HG03108 (cell line): ENCODE results near the gene SLC35C1.
"Not testable (repeated sequence)": the region's sequence is repeated elsewhere in the genome, so short reads cannot be mapped to it uniquely, and the experiment has no call there.

Experiments
- ATAC-seq: cut with Tn5 transposase; IDR thresholded peaks from one replicate; pipeline ENCODE4 v1.9.1; 2021; ENCODE audit warnings: moderate library complexity; ENCODE audit not compliant: unreplicated experiment

The SLC35C1 gene

GRCh38 chr11:45809456-45810395 is 4.8 kb downstream of the SLC35C1 start:
- no peak for ATAC-seq

DNA sequence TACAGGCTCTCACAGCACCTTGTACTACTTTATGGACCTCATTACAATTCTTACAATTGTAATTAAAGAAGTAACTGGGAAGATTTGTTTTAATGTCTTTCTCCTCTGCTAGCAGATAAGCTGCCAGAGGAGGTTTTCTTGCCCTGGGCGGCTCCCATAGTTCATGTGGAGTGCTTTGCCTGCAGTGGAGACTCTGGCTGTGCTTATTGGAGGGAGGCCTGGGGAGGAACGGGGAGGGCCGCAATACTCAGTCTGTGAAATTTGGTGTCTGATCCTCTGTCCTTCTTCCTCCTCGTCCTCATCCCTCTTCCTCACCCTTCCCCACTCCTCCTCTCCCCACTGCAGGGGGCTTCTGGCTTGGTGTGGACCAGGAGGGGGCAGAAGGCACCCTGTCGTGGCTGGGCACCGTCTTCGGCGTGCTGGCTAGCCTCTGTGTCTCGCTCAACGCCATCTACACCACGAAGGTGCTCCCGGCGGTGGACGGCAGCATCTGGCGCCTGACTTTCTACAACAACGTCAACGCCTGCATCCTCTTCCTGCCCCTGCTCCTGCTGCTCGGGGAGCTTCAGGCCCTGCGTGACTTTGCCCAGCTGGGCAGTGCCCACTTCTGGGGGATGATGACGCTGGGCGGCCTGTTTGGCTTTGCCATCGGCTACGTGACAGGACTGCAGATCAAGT is 5.6 kb downstream of the SLC35C1 start:
- ATAC-seq, result no peak

GRCh38 chr11:45811109-45811435 is 6.1 kb downstream of the SLC35C1 start:
- no peak for ATAC-seq

- ATAC-seq, result no peak
These were observed 6.8 kb downstream of the SLC35C1 start for GRCh38 chr11:45811571-45812290.

- ATAC-seq, result no peak
These were observed 7.9 kb downstream of the SLC35C1 start for GRCh38 chr11:45812581-45813548.

DNA sequence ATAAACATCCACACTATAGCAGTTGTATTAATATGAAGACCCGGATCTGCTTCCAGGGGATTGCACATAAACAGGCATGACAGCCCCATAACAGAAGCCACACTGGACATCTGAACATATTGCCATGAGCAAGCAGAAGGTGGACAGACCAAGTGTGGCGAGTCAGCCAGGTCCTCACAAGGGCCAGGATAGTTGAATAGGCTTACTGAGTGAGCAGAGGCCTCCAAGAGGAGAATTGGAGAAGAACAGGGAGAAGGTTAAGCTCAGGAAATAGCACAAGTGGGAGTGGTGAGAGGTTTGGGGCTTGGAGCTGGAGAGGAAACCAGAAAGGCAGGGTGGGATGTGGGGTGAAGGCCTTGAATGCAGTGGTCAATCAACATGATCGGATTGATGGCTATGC is 10.8 kb downstream of the SLC35C1 start:
- no peak for ATAC-seq

GRCh38 chr11:45816614-45817013 is 11.7 kb downstream of the SLC35C1 start:
- no peak for ATAC-seq

- peak; percentile 79 for ATAC-seq
These were observed 12.2 kb downstream of the SLC35C1 start for GRCh38 chr11:45817191-45817590.

- no peak for ATAC-seq
These were observed 14.1 kb downstream of the SLC35C1 start for GRCh38 chr11:45818961-45819605.

DNA sequence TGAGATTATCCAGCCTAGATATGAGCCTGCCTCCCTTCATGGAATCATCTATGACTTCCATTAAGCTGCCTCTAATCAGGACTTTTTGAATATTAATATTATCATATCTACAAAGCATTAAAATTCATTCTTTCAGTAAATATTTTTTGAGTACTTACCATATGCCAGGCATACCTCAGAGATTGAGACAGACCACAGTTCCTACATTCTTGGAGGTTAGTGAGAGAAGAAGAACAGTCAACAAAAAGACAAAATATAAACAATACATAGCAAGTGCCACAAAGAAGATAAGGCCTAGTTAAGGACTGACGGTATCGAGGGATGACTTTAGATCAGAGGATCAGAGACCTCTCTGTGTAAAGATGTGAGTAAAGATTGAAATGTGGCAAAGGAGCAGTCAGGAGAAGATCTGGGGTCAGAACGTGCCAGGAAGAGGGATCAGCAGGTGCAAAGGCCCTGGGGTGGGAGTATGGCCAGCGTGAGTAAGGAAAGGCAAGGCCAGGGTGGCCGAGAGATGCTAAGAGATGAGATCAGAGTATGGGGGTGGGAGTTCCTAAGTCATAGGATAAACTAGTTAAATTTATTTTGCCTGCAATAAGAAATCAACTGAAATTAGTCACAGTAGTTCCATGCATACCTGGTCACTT is 15.4 kb downstream of the SLC35C1 start:
- no peak for ATAC-seq

GRCh38 chr11:45826492-45826891 is 21.5 kb downstream of the SLC35C1 start:
- not testable (repeated sequence) for ATAC-seq

DNA sequence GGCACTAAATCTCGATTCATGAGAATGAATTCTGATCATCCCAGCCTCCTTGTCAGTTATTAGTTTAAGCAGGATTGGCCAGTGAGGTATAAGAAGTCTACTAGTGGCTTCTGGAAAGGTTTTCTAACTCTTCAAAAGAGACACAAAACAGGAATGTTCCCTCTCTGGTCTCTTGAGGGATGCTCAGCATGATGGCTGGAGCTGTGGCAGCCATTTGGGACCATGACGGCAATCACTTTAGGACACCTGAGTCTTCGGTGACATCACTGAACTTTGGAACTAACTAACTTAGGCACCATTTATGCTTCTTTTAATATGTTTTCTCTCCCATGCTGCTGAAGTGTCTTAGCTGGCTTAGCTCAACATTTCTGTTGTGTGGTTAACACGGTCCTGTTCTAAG is 22.2 kb downstream of the SLC35C1 start:
- no peak for ATAC-seq

- no peak for ATAC-seq
These were observed 24.0 kb downstream of the SLC35C1 start for GRCh38 chr11:45828996-45829395.

- ATAC-seq, result no peak
These were observed 25.6 kb downstream of the SLC35C1 start for GRCh38 chr11:45830596-45830995.

- no peak for ATAC-seq
These were observed 28.0 kb downstream of the SLC35C1 start for GRCh38 chr11:45832811-45833441.

- ATAC-seq, result no peak
These were observed 28.8 kb downstream of the SLC35C1 start for GRCh38 chr11:45833761-45834160.

DNA sequence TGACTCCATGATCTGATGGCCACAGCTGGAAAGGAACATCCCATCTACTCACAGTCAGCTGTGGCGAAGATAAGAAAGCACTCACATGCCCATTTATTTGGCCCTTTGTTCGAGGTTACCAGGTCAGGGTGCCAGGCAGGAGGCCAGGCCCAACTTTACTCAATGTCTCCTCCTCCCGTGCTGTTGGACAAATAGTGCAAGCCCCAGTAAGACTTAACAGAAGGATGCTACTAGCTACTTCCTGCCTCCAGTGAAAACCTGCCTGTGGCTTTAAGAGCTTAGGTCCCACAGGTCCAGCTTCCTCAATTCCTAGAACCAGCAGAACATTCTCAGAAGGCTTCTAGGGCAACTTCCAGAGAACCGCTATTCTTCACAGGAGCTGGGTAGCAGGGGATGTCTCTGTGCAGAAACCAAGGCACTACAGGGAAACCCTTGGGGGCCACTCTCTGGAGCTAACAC is 29.4 kb downstream of the SLC35C1 start:
- ATAC-seq, result no peak

- ATAC-seq, result no peak
These were observed 34.3 kb downstream of the SLC35C1 start for GRCh38 chr11:45839204-45839603.

DNA sequence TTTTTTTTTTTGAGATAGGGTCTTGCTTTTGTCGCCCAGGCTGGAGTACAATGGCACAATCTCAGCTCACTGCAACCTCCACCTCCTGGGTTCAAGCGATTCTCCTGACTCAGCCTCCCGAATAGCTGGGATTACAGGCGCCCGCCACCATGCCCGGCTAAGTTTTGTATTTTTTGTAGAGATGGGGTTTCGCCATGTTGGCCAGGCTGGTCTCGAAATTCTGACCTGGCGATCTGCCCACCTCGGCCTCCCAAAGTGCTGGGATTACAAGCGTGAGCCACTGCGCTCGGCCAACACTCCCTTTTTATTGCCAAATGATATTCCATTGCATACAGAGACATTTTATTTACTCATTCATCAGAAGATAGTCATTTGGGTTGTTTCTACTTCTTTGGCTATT is 35.3 kb downstream of the SLC35C1 start:
- ATAC-seq, result not testable (repeated sequence)
